HCT116 (cell line): Measurements from ENCODE around the gene WAS. TPM values are rescaled to one million over a fixed set of nuclear protein-coding genes. Genes with fewer than 3 reads are reported as not detected.

ENCODE experiments used
- ATAC-seq: fragments of 200-7000 bp; cut with Tn5 transposase; 2 replicates; pipeline ENCODE4 v1.9.1; 2020; ENCODE audit warnings: mild to moderate bottlenecking, moderate library complexity
- BruUV-seq: library from RNA; stranded (reverse); fragments of 400-500 nt; replicated peaks from 2 replicates; lab custom pipeline; 2021; lab: Mats Ljungman, UMichigan
- CTCF ChIA-PET: fragments of 300-600 bp; sonication (Branson Sonifier 250); formaldehyde crosslinking; loops from one replicate; lab custom pipeline; 2021; ENCODE audit warnings: antibody characterized with exemption; lab: Charles Lee
- POLR2A ChIA-PET: fragments of 300-600, 350-600 bp; sonication (Branson Sonifier 250); formaldehyde crosslinking; loops from one replicate; lab custom pipeline; 2021; ENCODE audit warnings: antibody characterized with exemption; lab: Charles Lee
- RAD21 ChIA-PET, 2 experiments: fragments of 300-600 bp; sonication (Branson Sonifier 250); formaldehyde crosslinking; loops; one replicate each; lab custom pipeline; 2023; ENCODE audit warnings: low total read pairs in 2 of 2; ENCODE audit not compliant: uncharacterized antibody in 2 of 2, unreplicated experiment in 2 of 2, low non-redundant PET in 1 of 2; lab: Charles Lee
- DNase-seq: peaks from one replicate; pipeline ENCODE4 v3.0.0-alpha.2; 2010; ENCODE audit warnings: low read depth, low spot score
- H2AFZ ChIP-seq: fragments of 200-600 bp; shearing (Covaris generic), sonication (generic); 2 replicates; pipeline ENCODE4 v1.6.1; 2017; ENCODE audit warnings: low read depth, mixed run types, mixed read lengths, antibody characterized with exemption, low read length; ENCODE audit not compliant: poor library complexity, severe bottlenecking
- H3K27ac ChIP-seq: 2 replicates; pipeline ENCODE4 v1.5.1; 2012; ENCODE audit warnings: low read depth, low read length
- H3K27me3 ChIP-seq: fragments of 200-600 bp; sonication (generic); 2 replicates; pipeline ENCODE4 v1.6.1; 2016; ENCODE audit warnings: mixed run types, low read length, mixed read lengths; ENCODE audit not compliant: insufficient read depth
- H3K36me3 ChIP-seq, 2 experiments: fragments of 200-500 bp in 1 of 2; fragments of 200-600 bp in 1 of 2; sonication (Bioruptor generic) in 1 of 2; sonication (generic) in 1 of 2; 2 replicates each; pipeline versions ENCODE4 v1.5.1 to v1.6.1; 2014 to 2016; ENCODE audit warnings: low read length in 2 of 2, inconsistent platforms in 1 of 2, mixed read lengths in 1 of 2, mixed run types in 1 of 2; ENCODE audit not compliant: insufficient read depth in 2 of 2, control insufficient read depth in 1 of 2
- H3K4me1 ChIP-seq, 2 experiments: fragments of 200-600 bp in 1 of 2; sonication (generic) in 1 of 2; 2 replicates each; pipeline versions ENCODE4 v1.5.1 to v1.6.1; 2012 to 2017; ENCODE audit warnings: low read length in 2 of 2, inconsistent platforms in 1 of 2, mild to moderate bottlenecking in 1 of 2, mixed read lengths in 1 of 2, mixed run types in 1 of 2, moderate library complexity in 1 of 2; ENCODE audit not compliant: insufficient read depth in 2 of 2, control insufficient read depth in 1 of 2
- H3K4me2 ChIP-seq: fragments of 200-600 bp; sonication (generic); 2 replicates; pipeline ENCODE4 v1.6.1; 2017; ENCODE audit warnings: mixed run types, low read length, mixed read lengths
- H3K4me3 ChIP-seq, 2 experiments: fragments of 200-600 bp in 1 of 2; sonication (generic) in 1 of 2; replicated peaks in 1 of 2; 2 replicates each; pipeline ENCODE4 v1.5.1; 2011 to 2016; ENCODE audit warnings: low read length in 2 of 2, control low read depth in 1 of 2, low read depth in 1 of 2, mild to moderate bottlenecking in 1 of 2, mixed read lengths in 1 of 2, mixed run types in 1 of 2
- H3K79me2 ChIP-seq: fragments of 200-600 bp; sonication (generic); 2 replicates; pipeline ENCODE4 v1.6.1; 2017; ENCODE audit warnings: mild to moderate bottlenecking, mixed run types, low read length, moderate library complexity, mixed read lengths; ENCODE audit not compliant: insufficient read depth
- H3K9ac ChIP-seq: fragments of 200-600 bp; sonication (generic); 2 replicates; pipeline ENCODE4 v1.6.1; 2016; ENCODE audit warnings: low read length, mixed read lengths
- H3K9me2 ChIP-seq: fragments of 200-600 bp; sonication (generic), shearing (Covaris generic); 2 replicates; pipeline ENCODE4 v1.6.1; 2017; ENCODE audit warnings: mixed run types, mild to moderate bottlenecking, moderate library complexity; ENCODE audit not compliant: insufficient read depth
- H3K9me3 ChIP-seq, 2 experiments: fragments of 200-500 bp in 1 of 2; fragments of 200-600 bp in 1 of 2; sonication (Bioruptor generic) in 1 of 2; sonication (generic) in 1 of 2; 2 replicates each; pipeline ENCODE4 v1.6.1; 2014 to 2017; ENCODE audit warnings: low read length in 2 of 2, mixed read lengths in 2 of 2, inconsistent platforms in 1 of 2, low read depth in 1 of 2, mild to moderate bottlenecking in 1 of 2, mixed run types in 1 of 2, moderate library complexity in 1 of 2; ENCODE audit not compliant: control insufficient read depth in 1 of 2, insufficient read depth in 1 of 2
- H4K20me1 ChIP-seq: fragments of 200-600 bp; sonication (generic), shearing (Covaris generic); 2 replicates; pipeline ENCODE4 v1.6.1; 2017; ENCODE audit warnings: mixed run types, mild to moderate bottlenecking, moderate library complexity; ENCODE audit not compliant: insufficient read depth
- ATF3 ChIP-seq: IDR thresholded peaks from 2 replicates; pipeline ENCODE4 v1.6.1; 2012
- CBX3 ChIP-seq: IDR thresholded peaks from 2 replicates; pipeline ENCODE4 v1.6.1; 2012; ENCODE audit warnings: low read depth
- CTCF ChIP-seq, 3 experiments: fragments of 200-600 bp in 1 of 3; sonication (generic) in 1 of 3; IDR thresholded peaks in 2 of 3; conservative IDR thresholded peaks in 1 of 3; 2 replicates each; pipeline ENCODE4 v1.5.1; 2012 to 2017; ENCODE audit warnings: low read depth in 2 of 3, low read length in 2 of 3, antibody characterized with exemption in 1 of 3, borderline replicate concordance in 1 of 3, control low read depth in 1 of 3, mild to moderate bottlenecking in 1 of 3, mixed read lengths in 1 of 3, mixed run types in 1 of 3, moderate library complexity in 1 of 3; ENCODE audit not compliant: insufficient read depth in 1 of 3
- EZH2phosphoT487 ChIP-seq: fragments of 200-600 bp; IDR thresholded peaks from 2 replicates; pipeline ENCODE4 v1.6.1; 2018; ENCODE audit warnings: antibody characterized with exemption, borderline replicate concordance
- MAX ChIP-seq: IDR thresholded peaks from 2 replicates; pipeline ENCODE4 v1.6.1; 2012
- POLR2A ChIP-seq: IDR thresholded peaks from 2 replicates; pipeline ENCODE4 v1.7.0; 2011; ENCODE audit warnings: borderline replicate concordance; ENCODE audit not compliant: insufficient read depth, insufficient read length; ENCODE audit errors: extremely low read depth
- POLR2AphosphoS5 ChIP-seq: IDR thresholded peaks from 2 replicates; pipeline ENCODE4 v1.6.1; 2011; ENCODE audit warnings: mild to moderate bottlenecking, low read depth, low read length, moderate library complexity
- RAD21 ChIP-seq: IDR thresholded peaks from 2 replicates; pipeline ENCODE4 v1.6.1; 2012; ENCODE audit warnings: low read depth, mild to moderate bottlenecking
- SP1 ChIP-seq: IDR thresholded peaks from 2 replicates; pipeline ENCODE4 v1.6.1; 2012; ENCODE audit warnings: low read depth
- YY1 ChIP-seq: IDR thresholded peaks from 2 replicates; pipeline ENCODE4 v1.6.1; 2011; ENCODE audit warnings: low read length, low read depth, moderate library complexity, mild to moderate bottlenecking; ENCODE audit not compliant: insufficient replicate concordance; ENCODE audit errors: extremely low read depth
- ZBTB33 ChIP-seq: IDR thresholded peaks from 2 replicates; pipeline ENCODE4 v1.6.1; 2011; ENCODE audit warnings: mild to moderate bottlenecking, low read length, moderate library complexity; ENCODE audit not compliant: insufficient replicate concordance; ENCODE audit errors: extremely low read depth
- ZFX ChIP-seq: fragments of 450-650 bp; IDR thresholded peaks from 2 replicates; pipeline ENCODE4 v1.6.1; 2017
- ZNF274 ChIP-seq: fragments of 200-500 bp; sonication (Bioruptor generic); IDR thresholded peaks from 2 replicates; pipeline ENCODE4 v1.6.1; 2014; ENCODE audit warnings: mild to moderate bottlenecking, low read depth, low read length, inconsistent platforms
- intact Hi-C: fragments of 100-400 bp; cut with micrococcal nuclease; formaldehyde crosslinking; loops from 2 replicates; pipeline ENCODE4 v1.10.0; 2022
- total RNA-seq: library from RNA; stranded (reverse); gene quantifications from one replicate; pipeline ENCODE4 v1.2.1, GENCODE V29; 2021; ENCODE audit not compliant: unreplicated experiment

Gene WAS
- total RNA-seq, 1 experiment from 2014 or later = 0.84 TPM

GRCh38 chrX:48648336-48648751 is 35.3 kb upstream of the WAS start:
- no peak overlapping the region for H3K4me2 ChIP-seq
- H3K9me3 ChIP-seq = no peaks in the 10 kb centered on the region
- H3K4me1 ChIP-seq = no peaks in the 10 kb centered on the region
- intact Hi-C loops = loop anchor here (2.0 to 5.0 kb wide), 2 partner anchors 268 to 299 kb away; no protein-coding TSS in a partner anchor
- peak; percentile 69 for ATAC-seq
- BruUV-seq = no TSS peak
- H3K27me3 ChIP-seq = no peaks in the 10 kb centered on the region
- H3K9me2 ChIP-seq = no peaks in the 10 kb centered on the region
- no peaks in the 10 kb centered on the region for H4K20me1 ChIP-seq
- no peaks in the 10 kb centered on the region for H3K79me2 ChIP-seq
- no peak for DNase-seq
- no peak overlapping the region for H2AFZ ChIP-seq
- no peak overlapping the region for H3K27ac ChIP-seq
- ChIA-PET POLR2A (no interaction called here), RAD21 (interaction anchor here in 1 of 2 experiments (0.7 kb wide), 1 partner anchor 243 kb away, joined by 3 read pairs; no protein-coding TSS in a partner anchor), CTCF (interaction anchor here (0.8 kb wide), 2 partner anchors 21 to 28 kb away, joined by 3 read pairs; no protein-coding TSS in a partner anchor)
- H3K9ac ChIP-seq = no peak overlapping the region
- H3K4me3 ChIP-seq = no peak overlapping the region
- TF ChIP-seq POLR2AphosphoS5 (no peak), MAX (no peak), YY1 (no peak), RAD21 (peak; percentile 63), ZBTB33 (no peak), SP1 (no peak), POLR2A (no peak), CTCF (IDR thresholded peaks at IDR 0.05 in 2 of 3, conservative IDR thresholded peaks at IDR 0.05 in 1 of 3; ENCODE audit: borderline replicate concordance in 1 of 3, insufficient read depth in 1 of 3, low read depth in 2 of 3, low read length in 2 of 3) (peak; percentile 7 to 22 (median 20); a peak in 1 of 6 replicates), CBX3 (no peak), EZH2phosphoT487 (no peak), ZNF274 (no peak), ATF3 (no peak), ZFX (no peak)
- H3K36me3 ChIP-seq = no peaks in the 10 kb centered on the region
